Measurements from ENCODE around the gene GALNT10. TPM values are rescaled to one million over a fixed set of nuclear protein-coding genes. Genes with fewer than 3 reads are reported as not detected.

The GALNT10 gene
- total and polyA plus RNA-seq, 2 experiments from 2014 or later: 3.2 to 12.9 TPM

GRCh38 chr5:154205441-154206117 lies 15.0 kb downstream of the GALNT10 start (continued):
- TF ChIP-seq ZNF462 (CRISPR knock-in tag; IDR thresholded peaks at IDR 0.05) (no peak), POLR2AphosphoS5 (IDR thresholded peaks at IDR 0.05; ENCODE audit: low read depth) (no peak), ZNF114 (CRISPR knock-in tag; IDR thresholded peaks at IDR 0.05) (no peak), NANOG (IDR thresholded peaks at IDR 0.05; ENCODE audit: borderline replicate concordance) (no peak), EZH2phosphoT487 (IDR thresholded peaks at IDR 0.05; ENCODE audit: unreplicated experiment) (no peak), CREB1 (CRISPR knock-in tag; IDR thresholded peaks at IDR 0.05; ENCODE audit: low read depth) (no peak), ZNF331 (CRISPR knock-in tag; IDR thresholded peaks at IDR 0.05; ENCODE audit: low read depth) (no peak), EZH2 (IDR thresholded peaks at IDR 0.05; ENCODE audit: low read depth, unreplicated experiment) (no peak)
- TF ChIP-seq, protein P1, sequence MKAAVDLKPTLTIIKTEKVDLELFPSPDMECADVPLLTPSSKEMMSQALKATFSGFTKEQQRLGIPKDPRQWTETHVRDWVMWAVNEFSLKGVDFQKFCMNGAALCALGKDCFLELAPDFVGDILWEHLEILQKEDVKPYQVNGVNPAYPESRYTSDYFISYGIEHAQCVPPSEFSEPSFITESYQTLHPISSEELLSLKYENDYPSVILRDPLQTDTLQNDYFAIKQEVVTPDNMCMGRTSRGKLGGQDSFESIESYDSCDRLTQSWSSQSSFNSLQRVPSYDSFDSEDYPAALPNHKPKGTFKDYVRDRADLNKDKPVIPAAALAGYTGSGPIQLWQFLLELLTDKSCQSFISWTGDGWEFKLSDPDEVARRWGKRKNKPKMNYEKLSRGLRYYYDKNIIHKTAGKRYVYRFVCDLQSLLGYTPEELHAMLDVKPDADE (IDR thresholded peaks at IDR 0.05): no peak

Data from GM23338 (cell line).